A549 (cell line): ENCODE data around the gene APOBEC3G. TPM values are rescaled to one million over a fixed set of nuclear protein-coding genes. Genes with fewer than 3 reads are reported as not detected.
"Not testable (repeated sequence)": the region's sequence is repeated elsewhere in the genome, so short reads cannot be mapped to it uniquely, and the experiment has no call there.

Source experiments
- ATAC-seq, 2 experiments: fragments of 200-7000 bp in 1 of 2; fragments of >200 bp in 1 of 2; cut with Nextera tagmentation in 1 of 2; cut with Tn5 transposase in 1 of 2; 3 replicates each; pipeline versions ENCODE4 v1.8.0 to v1.9.1; 2018 to 2020; ENCODE audit warnings: mild to moderate bottlenecking in 1 of 2, moderate library complexity in 1 of 2
- CTCF ChIA-PET: fragments of 300-600 bp; sonication (Branson Sonifier 250); formaldehyde crosslinking; extraction: SDS; loops from one replicate; lab custom pipeline; 2021; ENCODE audit warnings: antibody characterized with exemption, inconsistent platforms; lab: Yijun Ruan, JAX
- POLR2A ChIA-PET: fragments of 350-600 bp; formaldehyde crosslinking; extraction: SDS; loops from one replicate; lab custom pipeline; 2021; ENCODE audit warnings: antibody characterized with exemption, inconsistent platforms; lab: Yijun Ruan, JAX
- DNase-seq, 2 experiments: peaks; one replicate each; pipeline versions ENCODE4 v3.0.0 to v3.0.0-alpha.2; 2011 to 2016; ENCODE audit warnings: low read depth in 1 of 2, low spot score in 1 of 2
- FAIRE-seq: peaks from 2 replicates; lab custom pipeline; 2011; peaks lifted over from hg19 to GRCh38; lab: Jason Lieb, UNC
- H3K27ac ChIP-seq, 2 experiments: fragments of >200 bp; sonication (Bioruptor Twin); formaldehyde crosslinking; 3 replicates each; pipeline ENCODE4 v1.5.1; 2016 to 2017
- H3K4me1 ChIP-seq: fragments of >200 bp; sonication (Bioruptor Twin); formaldehyde crosslinking; 3 replicates; pipeline ENCODE4 v1.6.1; 2016
- H3K4me2 ChIP-seq: fragments of >200 bp; sonication (Bioruptor Twin); formaldehyde crosslinking; 3 replicates; pipeline ENCODE4 v1.6.1; 2016
- H3K4me3 ChIP-seq: fragments of >200 bp; sonication (Bioruptor Twin); formaldehyde crosslinking; 3 replicates; pipeline ENCODE4 v1.5.1; 2016
- H3K9me3 ChIP-seq: fragments of >200 bp; sonication (Bioruptor Twin); formaldehyde crosslinking; 3 replicates; pipeline ENCODE4 v1.6.1; 2016
- CEBPB ChIP-seq, 2 experiments: fragments of >200 bp in 1 of 2; sonication (Bioruptor Twin) in 1 of 2; formaldehyde crosslinking in 1 of 2; IDR thresholded peaks; 2 replicates each; pipeline ENCODE4 v1.6.1; 2012 to 2016
- CHD2 ChIP-seq: fragments of 150-350 bp; IDR thresholded peaks from 2 replicates; pipeline ENCODE4 v1.6.1; 2014; ENCODE audit warnings: low read length; ENCODE audit not compliant: partially characterized antibody
- EHF ChIP-seq: fragments of 250-450 bp; sonication (Bioruptor Pico); IDR thresholded peaks from 2 replicates; pipeline ENCODE4 v1.5.0; 2020; ENCODE audit warnings: mild to moderate bottlenecking
- FOSL2 ChIP-seq, 2 experiments: fragments of 450-650 bp in 1 of 2; fragments of >200 bp in 1 of 2; sonication (Bioruptor Twin) in 1 of 2; formaldehyde crosslinking; IDR thresholded peaks; 2 replicates each; pipeline versions ENCODE4 v1.5.0 to v1.6.1; 2016 to 2020; ENCODE audit warnings: mild to moderate bottlenecking in 1 of 2, moderate library complexity in 1 of 2
- GATA3 ChIP-seq: IDR thresholded peaks from 2 replicates; pipeline ENCODE4 v1.6.1; 2012; ENCODE audit warnings: borderline replicate concordance
- HDAC2 ChIP-seq: fragments of 200-600 bp; sonication (generic); IDR thresholded peaks from 2 replicates; pipeline ENCODE4 v1.6.1; 2016
- HOXB13 ChIP-seq: fragments of 250-450 bp; sonication (Bioruptor Pico); IDR thresholded peaks from 2 replicates; pipeline ENCODE4 v1.5.0; 2020; ENCODE audit warnings: low read depth, mild to moderate bottlenecking, moderate library complexity
- JUN ChIP-seq, 2 experiments: fragments of >200 bp; sonication (Bioruptor Twin); formaldehyde crosslinking; IDR thresholded peaks; 2 replicates in 1 of 2; 3 replicates in 1 of 2; pipeline ENCODE4 v1.6.1; 2016 to 2017
- JUNB ChIP-seq: fragments of >200 bp; sonication (Bioruptor Twin); formaldehyde crosslinking; IDR thresholded peaks from 2 replicates; pipeline ENCODE4 v1.6.1; 2016
- KDM1A ChIP-seq: fragments of 200-600 bp; sonication (generic); IDR thresholded peaks from 2 replicates; pipeline ENCODE4 v1.6.1; 2016; ENCODE audit warnings: low read depth, mild to moderate bottlenecking
- NFE2L2 ChIP-seq: fragments of 150-350 bp; conservative IDR thresholded peaks from 2 replicates; pipeline ENCODE4 v1.6.1; 2014; ENCODE audit warnings: low read length
- ZC3H11A ChIP-seq: fragments of 450-650 bp; IDR thresholded peaks from 2 replicates; pipeline ENCODE4 v1.6.1; 2014; ENCODE audit warnings: antibody characterized with exemption, mild to moderate bottlenecking
- ZFP36 ChIP-seq: fragments of 450-650 bp; IDR thresholded peaks from 2 replicates; pipeline ENCODE4 v1.6.1; 2014; ENCODE audit warnings: borderline replicate concordance; ENCODE audit not compliant: partially characterized antibody
- ZNF302 ChIP-seq: fragments of 250-450 bp; sonication (Bioruptor Pico); IDR thresholded peaks from 2 replicates; pipeline ENCODE4 v1.9.0; 2021; ENCODE audit warnings: inconsistent platforms, mild to moderate bottlenecking, moderate library complexity
- ZSCAN20 ChIP-seq: fragments of 250-450 bp; sonication (Bioruptor Pico); IDR thresholded peaks from 2 replicates; pipeline ENCODE4 v1.8.0; 2022; ENCODE audit warnings: mild to moderate bottlenecking, moderate library complexity
- WGBS: methylation state at CpG from one replicate; pipeline ENCODE4 v1.1.6; 2017; ENCODE audit errors: missing lambda C conversion rate; 5-methylcytosine and 5-hydroxymethylcytosine counted together
- polyA plus RNA-seq, 4 experiments: library from polyadenylated mRNA; depleted of rRNA in 3 of 4; stranded (reverse); fragments of >200 nt; fragmentation: RNase III in 1 of 4; extraction: RNeasy Plus Mini Kit Qiagen cat#74134 plus additional on column Dnase treatment in 1 of 4; gene quantifications; 2 replicates in 3 of 4; 3 replicates in 1 of 4; pipeline ENCODE4 v1.2.3, GENCODE V29; 2011 to 2017
- TF ChIP-seq, protein P1 (sequence below): fragments of 250-450 bp; sonication (Bioruptor Pico); IDR thresholded peaks from 2 replicates; pipeline ENCODE4 v1.5.0; 2020; ENCODE audit warnings: low read depth, mild to moderate bottlenecking, moderate library complexity
- TF ChIP-seq, protein P2 (sequence below): IDR thresholded peaks from 2 replicates; pipeline ENCODE4 v1.6.1; 2012
- TF ChIP-seq, protein P3 (sequence below): fragments of 450-650 bp; IDR thresholded peaks from 2 replicates; pipeline ENCODE4 v1.6.1; 2014; ENCODE audit warnings: antibody characterized with exemption
- TF ChIP-seq, protein P4 (sequence below): fragments of >200 bp; sonication (Bioruptor Twin); formaldehyde crosslinking; IDR thresholded peaks from 3 replicates; pipeline ENCODE4 v1.6.1; 2016
- TF ChIP-seq, protein P5 (sequence below): IDR thresholded peaks from 2 replicates; pipeline ENCODE4 v1.6.1; 2012; ENCODE audit warnings: low read depth, borderline replicate concordance

Gene APOBEC3G
- polyA plus RNA-seq, 2 of the 4 experiments (the other 2 are of a cell fraction) = not detected

DNA sequence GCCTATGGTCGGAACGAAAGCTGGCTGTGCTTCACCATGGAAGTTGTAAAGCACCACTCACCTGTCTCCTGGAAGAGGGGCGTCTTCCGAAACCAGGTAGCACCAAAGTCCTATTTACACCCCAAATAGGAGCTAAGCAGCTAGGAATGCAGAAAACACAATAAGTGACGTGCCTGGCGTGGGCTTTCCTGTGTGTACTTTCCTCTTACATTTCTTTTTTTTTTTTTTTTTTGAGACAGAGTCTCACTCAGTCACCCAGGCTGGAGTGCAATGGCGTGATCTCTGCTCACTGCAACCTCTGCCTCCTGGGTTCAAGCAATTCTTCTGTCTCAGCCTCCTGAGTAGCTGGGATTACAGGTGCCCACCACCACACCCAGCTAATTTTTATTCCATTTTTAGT, 27.6 kb upstream of the APOBEC3G start:
- FAIRE-seq, POLR2A ChIA-PET, H3K4me1 ChIP-seq, H3K4me2 ChIP-seq, DNase-seq, H3K9me3 ChIP-seq, ATAC-seq, H3K27ac ChIP-seq, H3K4me3 ChIP-seq: not testable (repeated sequence)
- 92% methylated on average over 7 of the region's 7 CpGs for WGBS
- CTCF ChIA-PET = interaction anchor here (0.7 kb wide), 1 partner anchor 196 kb away, joined by 3 read pairs; no protein-coding TSS in a partner anchor

DNA sequence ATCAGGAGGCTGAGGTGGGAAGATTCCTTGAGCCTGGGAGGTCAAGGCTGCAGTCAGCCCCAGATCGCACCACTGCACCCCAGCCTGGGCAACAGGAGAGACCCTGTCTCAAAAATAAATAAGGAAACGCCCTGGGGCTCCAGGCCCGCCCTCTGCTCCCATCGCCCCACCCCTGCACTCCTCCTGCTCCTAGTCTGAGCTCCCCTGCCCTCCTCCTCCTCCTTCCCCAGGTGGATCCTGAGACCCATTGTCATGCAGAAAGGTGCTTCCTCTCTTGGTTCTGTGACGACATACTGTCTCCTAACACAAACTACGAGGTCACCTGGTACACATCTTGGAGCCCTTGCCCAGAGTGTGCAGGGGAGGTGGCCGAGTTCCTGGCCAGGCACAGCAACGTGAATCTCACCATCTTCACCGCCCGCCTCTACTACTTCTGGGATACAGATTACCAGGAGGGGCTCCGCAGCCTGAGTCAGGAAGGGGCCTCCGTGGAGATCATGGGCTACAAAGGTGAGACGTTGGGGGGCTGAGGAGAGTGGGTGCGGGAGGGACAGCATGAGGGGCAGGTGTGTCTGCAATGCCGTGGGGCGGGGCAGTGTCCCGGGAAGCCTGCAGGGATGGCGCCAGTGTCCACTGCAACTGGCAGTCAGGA, 25.1 kb upstream of the APOBEC3G start:
- WGBS = 86% methylated on average over 12 of the region's 18 CpGs
- FAIRE-seq, H3K4me2 ChIP-seq, ATAC-seq, H3K4me3 ChIP-seq, POLR2A ChIA-PET, DNase-seq, CTCF ChIA-PET, H3K9me3 ChIP-seq, H3K27ac ChIP-seq, H3K4me1 ChIP-seq: not testable (repeated sequence)

DNA sequence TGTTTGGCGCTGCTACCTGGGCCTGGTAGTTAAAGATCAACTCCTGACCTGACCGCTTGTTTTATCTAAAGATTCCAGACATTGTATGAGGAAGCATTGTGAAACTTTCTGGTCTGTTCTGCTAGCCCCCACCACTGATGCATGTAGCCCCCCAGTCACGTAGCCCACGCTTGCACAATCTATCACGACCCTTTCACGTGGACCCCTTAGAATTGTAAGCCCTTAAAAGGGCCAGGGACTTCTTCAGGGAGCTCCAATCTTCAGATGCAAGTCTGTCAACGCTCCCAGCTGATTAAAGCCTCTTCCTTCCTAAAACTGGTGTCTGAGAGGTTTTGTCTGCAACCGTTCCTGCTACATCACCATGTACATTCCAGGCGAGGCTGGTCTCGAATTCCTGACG, 21.4 kb upstream of the APOBEC3G start:
- FAIRE-seq (no peak), DNase-seq (no peak), ATAC-seq (no peak)
- POLR2A ChIA-PET = no interaction called here
- Histone ChIP-seq H3K27ac (no peak overlapping the region), H3K4me3 (no peak overlapping the region), H3K4me2 (no peak overlapping the region), H3K4me1 (no peaks in the 10 kb centered on the region), H3K9me3 (no peaks in the 10 kb centered on the region)
- CTCF ChIA-PET = no interaction called here
- TF ChIP-seq KDM1A = no peak
- no peak for TF ChIP-seq GATA3
- TF ChIP-seq HDAC2 = no peak
- no peak for TF ChIP-seq JUN (IDR thresholded peaks at IDR 0.05)
- TF ChIP-seq, protein P1, sequence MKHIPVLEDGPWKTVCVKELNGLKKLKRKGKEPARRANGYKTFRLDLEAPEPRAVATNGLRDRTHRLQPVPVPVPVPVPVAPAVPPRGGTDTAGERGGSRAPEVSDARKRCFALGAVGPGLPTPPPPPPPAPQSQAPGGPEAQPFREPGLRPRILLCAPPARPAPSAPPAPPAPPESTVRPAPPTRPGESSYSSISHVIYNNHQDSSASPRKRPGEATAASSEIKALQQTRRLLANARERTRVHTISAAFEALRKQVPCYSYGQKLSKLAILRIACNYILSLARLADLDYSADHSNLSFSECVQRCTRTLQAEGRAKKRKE (CRISPR knock-in tag) = no peak
- TF ChIP-seq, protein P2, sequence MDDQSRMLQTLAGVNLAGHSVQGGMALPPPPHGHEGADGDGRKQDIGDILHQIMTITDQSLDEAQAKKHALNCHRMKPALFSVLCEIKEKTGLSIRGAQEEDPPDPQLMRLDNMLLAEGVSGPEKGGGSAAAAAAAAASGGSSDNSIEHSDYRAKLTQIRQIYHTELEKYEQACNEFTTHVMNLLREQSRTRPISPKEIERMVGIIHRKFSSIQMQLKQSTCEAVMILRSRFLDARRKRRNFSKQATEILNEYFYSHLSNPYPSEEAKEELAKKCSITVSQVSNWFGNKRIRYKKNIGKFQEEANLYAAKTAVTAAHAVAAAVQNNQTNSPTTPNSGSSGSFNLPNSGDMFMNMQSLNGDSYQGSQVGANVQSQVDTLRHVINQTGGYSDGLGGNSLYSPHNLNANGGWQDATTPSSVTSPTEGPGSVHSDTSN = no peak
- TF ChIP-seq ZFP36 = no peak
- no peak for TF ChIP-seq ZC3H11A
- TF ChIP-seq, protein P3, sequence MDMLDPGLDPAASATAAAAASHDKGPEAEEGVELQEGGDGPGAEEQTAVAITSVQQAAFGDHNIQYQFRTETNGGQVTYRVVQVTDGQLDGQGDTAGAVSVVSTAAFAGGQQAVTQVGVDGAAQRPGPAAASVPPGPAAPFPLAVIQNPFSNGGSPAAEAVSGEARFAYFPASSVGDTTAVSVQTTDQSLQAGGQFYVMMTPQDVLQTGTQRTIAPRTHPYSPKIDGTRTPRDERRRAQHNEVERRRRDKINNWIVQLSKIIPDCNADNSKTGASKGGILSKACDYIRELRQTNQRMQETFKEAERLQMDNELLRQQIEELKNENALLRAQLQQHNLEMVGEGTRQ = no peak
- TF ChIP-seq CHD2 = no peak
- no peak for TF ChIP-seq CEBPB (IDR thresholded peaks at IDR 0.05)
- no peak for TF ChIP-seq ZSCAN20 (CRISPR knock-in tag)
- no peak for TF ChIP-seq EHF
- TF ChIP-seq, protein P4, sequence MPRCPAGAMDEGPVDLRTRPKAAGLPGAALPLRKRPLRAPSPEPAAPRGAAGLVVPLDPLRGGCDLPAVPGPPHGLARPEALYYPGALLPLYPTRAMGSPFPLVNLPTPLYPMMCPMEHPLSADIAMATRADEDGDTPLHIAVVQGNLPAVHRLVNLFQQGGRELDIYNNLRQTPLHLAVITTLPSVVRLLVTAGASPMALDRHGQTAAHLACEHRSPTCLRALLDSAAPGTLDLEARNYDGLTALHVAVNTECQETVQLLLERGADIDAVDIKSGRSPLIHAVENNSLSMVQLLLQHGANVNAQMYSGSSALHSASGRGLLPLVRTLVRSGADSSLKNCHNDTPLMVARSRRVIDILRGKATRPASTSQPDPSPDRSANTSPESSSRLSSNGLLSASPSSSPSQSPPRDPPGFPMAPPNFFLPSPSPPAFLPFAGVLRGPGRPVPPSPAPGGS = no peak
- no peak for TF ChIP-seq ZNF302 (CRISPR knock-in tag)
- TF ChIP-seq, protein P5, sequence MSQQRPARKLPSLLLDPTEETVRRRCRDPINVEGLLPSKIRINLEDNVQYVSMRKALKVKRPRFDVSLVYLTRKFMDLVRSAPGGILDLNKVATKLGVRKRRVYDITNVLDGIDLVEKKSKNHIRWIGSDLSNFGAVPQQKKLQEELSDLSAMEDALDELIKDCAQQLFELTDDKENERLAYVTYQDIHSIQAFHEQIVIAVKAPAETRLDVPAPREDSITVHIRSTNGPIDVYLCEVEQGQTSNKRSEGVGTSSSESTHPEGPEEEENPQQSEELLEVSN = no peak
- no peak for TF ChIP-seq JUNB
- TF ChIP-seq NFE2L2 = no peak
- TF ChIP-seq HOXB13 = no peak
- TF ChIP-seq FOSL2 (IDR thresholded peaks at IDR 0.05) = no peak
- TF ChIP-seq FOSL2 (CRISPR knock-in tag; IDR thresholded peaks at IDR 0.05) = no peak
- 68% methylated on average over 11 of the region's 11 CpGs for WGBS

DNA sequence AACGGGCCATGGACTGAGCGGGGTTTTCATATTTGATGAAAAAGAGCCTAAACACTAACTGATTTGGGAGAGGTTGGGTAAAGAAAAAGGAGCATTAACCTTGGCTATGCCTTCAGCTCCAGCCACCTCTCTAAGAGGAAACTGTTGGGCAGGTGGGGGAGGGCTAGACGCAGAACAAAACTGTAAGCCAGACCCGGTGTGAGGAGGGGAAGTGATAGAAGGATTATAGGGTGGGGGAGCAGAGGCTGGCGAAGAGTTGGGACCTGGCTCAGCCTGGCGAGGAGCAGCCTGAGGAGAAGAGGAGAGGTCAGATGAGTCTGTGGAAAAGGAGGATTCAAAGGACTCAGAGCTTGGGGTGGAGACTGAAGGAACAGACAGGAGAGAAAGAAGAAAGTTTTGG, 15.8 kb upstream of the APOBEC3G start:
- H3K4me2 ChIP-seq, H3K27ac ChIP-seq, H3K4me3 ChIP-seq, H3K9me3 ChIP-seq, DNase-seq, CTCF ChIA-PET, ATAC-seq, H3K4me1 ChIP-seq, POLR2A ChIA-PET, FAIRE-seq: not testable (repeated sequence)
- 52% methylated on average over 6 of the region's 6 CpGs for WGBS

DNA sequence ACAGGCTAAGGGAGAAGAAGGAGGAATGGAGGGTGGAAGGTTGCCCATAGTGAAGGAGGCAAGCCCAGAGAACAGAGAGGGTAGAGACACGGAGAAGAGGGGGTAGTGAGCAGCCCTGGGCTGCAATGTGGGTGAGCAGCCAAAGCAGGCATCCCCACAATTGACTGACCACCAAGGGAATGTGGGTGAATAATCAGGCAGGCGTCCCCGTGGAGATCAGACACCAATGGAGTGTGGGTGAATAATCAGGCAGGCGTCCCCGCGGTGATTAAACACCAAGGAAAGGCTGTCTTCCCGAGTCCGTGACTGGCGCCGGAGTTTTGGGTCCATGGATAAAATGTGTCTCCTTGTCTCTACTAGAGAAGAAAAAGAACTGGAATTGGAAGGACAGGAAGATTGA, 15.1 kb upstream of the APOBEC3G start:
- FAIRE-seq, H3K4me2 ChIP-seq, H3K4me3 ChIP-seq, H3K9me3 ChIP-seq, ATAC-seq, POLR2A ChIA-PET, H3K27ac ChIP-seq, CTCF ChIA-PET, H3K4me1 ChIP-seq, DNase-seq: not testable (repeated sequence)
- WGBS = 44% methylated on average over 10 of the region's 10 CpGs

DNA sequence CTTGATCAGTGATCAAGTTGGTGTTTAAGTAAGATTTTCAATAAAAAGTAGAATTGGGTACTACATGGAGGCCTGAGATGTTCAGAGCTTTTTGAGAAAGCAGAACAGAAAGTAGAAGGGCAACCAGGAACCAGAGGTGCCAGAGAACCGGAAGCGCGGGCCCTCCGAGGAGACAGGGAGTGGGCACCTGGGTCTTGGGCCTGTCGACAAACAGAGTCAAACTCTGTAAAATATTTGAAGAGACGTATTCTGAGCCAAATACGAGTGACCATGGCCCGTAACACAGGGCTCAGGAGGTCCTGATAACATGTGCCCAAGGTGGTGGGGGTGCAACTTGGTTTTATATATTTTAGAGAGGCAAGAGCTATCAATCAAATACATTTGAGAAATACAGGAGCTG, 13.2 kb upstream of the APOBEC3G start:
- POLR2A ChIA-PET, DNase-seq, H3K4me3 ChIP-seq, FAIRE-seq, H3K9me3 ChIP-seq, H3K4me2 ChIP-seq, H3K27ac ChIP-seq, H3K4me1 ChIP-seq, CTCF ChIA-PET, ATAC-seq: not testable (repeated sequence)
- WGBS = 85% methylated on average over 8 of the region's 8 CpGs
